Mammary epithelial cell (primary cell): ENCODE data around the gene IL17F.

Experiments
- CTCF ChIP-seq, 2 donors: IDR thresholded peaks in 1 of 2; conservative IDR thresholded peaks in 1 of 2; 2 replicates each; pipeline ENCODE4 v1.5.1; 2011 to 2012; ENCODE audit warnings: inconsistent platforms in 2 of 2, low read length in 2 of 2, mild to moderate bottlenecking in 2 of 2, control low read depth in 1 of 2, low read depth in 1 of 2; ENCODE audit not compliant: insufficient read depth in 1 of 2; ENCODE audit errors: extremely low read depth in 1 of 2
- EZH2 ChIP-seq: IDR thresholded peaks from 2 replicates; pipeline ENCODE4 v1.6.1; 2012; ENCODE audit warnings: low read length, inconsistent platforms, borderline replicate concordance

- TF ChIP-seq CTCF (conservative IDR thresholded peaks at IDR 0.05 in 1 of 2, IDR thresholded peaks at IDR 0.05 in 1 of 2; ENCODE audit: extremely low read depth in 1 of 2, insufficient read depth in 1 of 2, low read depth in 1 of 2, low read length in 2 of 2) (no peak), EZH2 (no peak)
Observed at GRCh38 chr6:52209770-52210169, 34.5 kb downstream of the IL17F start.
